ENCODE data around the gene DMKN.

The DMKN gene

GRCh38 chr19:35549879-35550523 is 36.6 kb upstream of the DMKN start:
- no peak for DNase-seq (ENCODE audit: low read depth in 2 of 2, low spot score in 1 of 2)

- peak in 1 of 2 donors; percentile 14 for DNase-seq (ENCODE audit: low read depth in 2 of 2, low spot score in 1 of 2)
These were observed 35.8 kb upstream of the DMKN start for GRCh38 chr19:35549174-35549788.

- no peak for DNase-seq (ENCODE audit: low read depth in 2 of 2, low spot score in 1 of 2)
These were observed 33.1 kb upstream of the DMKN start for GRCh38 chr19:35546532-35546931.

- no peak for DNase-seq (ENCODE audit: low read depth in 2 of 2, low spot score in 1 of 2)
These were observed 32.5 kb upstream of the DMKN start for GRCh38 chr19:35545855-35546381.

- DNase-seq (ENCODE audit: low read depth in 2 of 2, low spot score in 1 of 2) = peak; percentile 55 to 64
These were observed 31.8 kb upstream of the DMKN start, which contains the start of gene TMEM147 for GRCh38 chr19:35545001-35545854. Gene TMEM147, plus strand, starts transcription at chr19:35545626. Its CDS starts 114 bp downstream, at chr19:35545740.

GRCh38 chr19:35544110-35544802 is 30.8 kb upstream of the DMKN start:
- DNase-seq (ENCODE audit: low read depth in 2 of 2, low spot score in 1 of 2) = no peak

- DNase-seq (ENCODE audit: low read depth in 2 of 2, low spot score in 1 of 2) = no peak
These were observed 30.0 kb upstream of the DMKN start for GRCh38 chr19:35543280-35544109.

- DNase-seq (ENCODE audit: low read depth in 2 of 2, low spot score in 1 of 2) = no peak
These were observed 28.8 kb upstream of the DMKN start for GRCh38 chr19:35542209-35542608.

GRCh38 chr19:35540356-35540927 is 27.0 kb upstream of the DMKN start:
- DNase-seq (ENCODE audit: low read depth in 2 of 2, low spot score in 1 of 2) = no peak

- no peak for DNase-seq (ENCODE audit: low read depth in 2 of 2, low spot score in 1 of 2)
These were observed 26.4 kb upstream of the DMKN start for GRCh38 chr19:35539850-35540249.

GRCh38 chr19:35539314-35539713 is 25.9 kb upstream of the DMKN start:
- DNase-seq (ENCODE audit: low read depth in 2 of 2, low spot score in 1 of 2) = no peak

GRCh38 chr19:35534803-35535480 is 21.5 kb upstream of the DMKN start:
- DNase-seq (ENCODE audit: low read depth in 2 of 2, low spot score in 1 of 2) = no peak

- peak in 1 of 2 donors; percentile 19 for DNase-seq (ENCODE audit: low read depth in 2 of 2, low spot score in 1 of 2)
These were observed 20.5 kb upstream of the DMKN start for GRCh38 chr19:35533822-35534392.

GRCh38 chr19:35533201-35533821 is 19.9 kb upstream of the DMKN start, which contains the start of gene GAPDHS:
Gene GAPDHS, plus strand, starts transcription at chr19:35533456. Its CDS starts 72 bp downstream, at chr19:35533528.
- no peak for DNase-seq (ENCODE audit: low read depth in 2 of 2, low spot score in 1 of 2)

GRCh38 chr19:35531291-35531690 is 17.8 kb upstream of the DMKN start:
- no peak for DNase-seq (ENCODE audit: low read depth in 2 of 2, low spot score in 1 of 2)

- no peak for DNase-seq (ENCODE audit: low read depth in 2 of 2, low spot score in 1 of 2)
These were observed 16.1 kb upstream of the DMKN start for GRCh38 chr19:35529241-35530218.
